Measurements from ENCODE around the gene GSX2.

The GSX2 gene

DNA sequence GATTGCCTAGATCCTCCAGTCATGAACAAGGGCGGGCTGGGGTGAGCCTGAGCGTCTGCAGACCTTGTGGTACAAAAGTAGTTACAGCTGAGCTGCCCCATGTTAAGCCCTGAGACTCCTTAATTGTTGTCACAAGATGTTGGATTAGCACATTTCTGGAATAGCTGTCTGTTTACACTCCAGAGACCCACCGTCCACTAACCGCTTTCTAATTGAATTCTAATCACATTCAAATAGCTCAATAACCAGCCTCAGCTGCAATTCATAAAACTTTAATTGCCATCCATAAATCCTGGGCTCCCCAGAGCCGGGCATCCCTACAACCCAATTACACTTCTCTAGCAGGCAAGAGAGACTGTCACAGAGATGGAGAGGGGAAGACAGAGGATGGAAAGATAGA is 1.6 kb upstream of the GSX2 start:
- H3K4me1 ChIP-seq (ENCODE audit: control insufficient read depth, insufficient read depth, low read length): no peaks in the 10 kb centered on the region
- ChIA-PET POLR2A (no interaction called here), CTCF (no interaction called here)
- no peaks in the 10 kb centered on the region for H3K9me3 ChIP-seq (ENCODE audit: control insufficient read depth, insufficient read depth, low read depth, low read length)
- no peaks in the 10 kb centered on the region for H3K36me3 ChIP-seq (ENCODE audit: control insufficient read depth in 2 of 2, insufficient read depth in 1 of 2, low read length in 2 of 2)
- no peak overlapping the region for H3K4me3 ChIP-seq (ENCODE audit: low read depth, low read length)
- TF ChIP-seq ZNF335 (tag by site-specific recombination; conservative IDR thresholded peaks at IDR 0.05): no peak
- TF ChIP-seq FEZF1 (tag by site-specific recombination; IDR thresholded peaks at IDR 0.05): 0 out of 2 replicates have a peak, but pooled peaks have one; percentile 6
- H3K27ac ChIP-seq (ENCODE audit: extremely low read depth, low read depth, low read length): no peak overlapping the region

DNA sequence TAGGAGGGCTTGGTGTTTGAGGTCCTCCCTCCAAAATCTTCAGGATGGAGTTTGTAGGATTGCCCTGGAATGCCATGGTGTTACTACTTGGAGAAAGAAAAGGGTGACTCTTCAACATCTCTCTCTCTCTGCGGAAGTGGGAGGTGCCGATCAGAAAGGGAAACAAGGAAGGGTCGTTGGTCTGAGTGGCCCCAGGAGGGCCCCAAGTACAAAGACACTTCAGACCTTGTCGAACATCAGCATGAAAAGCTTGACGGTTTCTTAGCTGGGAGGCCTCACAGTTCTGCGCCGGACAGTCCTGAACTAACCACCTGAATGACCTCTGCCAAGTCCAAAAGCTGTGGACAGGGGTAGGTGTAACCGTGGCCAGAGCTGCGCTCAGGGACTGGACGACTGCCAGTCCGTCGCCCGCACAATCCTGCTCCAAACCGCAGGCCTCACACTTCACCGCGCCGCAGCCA is 646 bp upstream of the GSX2 start:
- H3K9me3 ChIP-seq (ENCODE audit: control insufficient read depth, insufficient read depth, low read depth, low read length): no peaks in the 10 kb centered on the region
- POLR2A ChIA-PET: no interaction called here
- no peaks in the 10 kb centered on the region for H3K36me3 ChIP-seq (ENCODE audit: control insufficient read depth in 2 of 2, insufficient read depth in 1 of 2, low read length in 2 of 2)
- TF ChIP-seq, protein P1, sequence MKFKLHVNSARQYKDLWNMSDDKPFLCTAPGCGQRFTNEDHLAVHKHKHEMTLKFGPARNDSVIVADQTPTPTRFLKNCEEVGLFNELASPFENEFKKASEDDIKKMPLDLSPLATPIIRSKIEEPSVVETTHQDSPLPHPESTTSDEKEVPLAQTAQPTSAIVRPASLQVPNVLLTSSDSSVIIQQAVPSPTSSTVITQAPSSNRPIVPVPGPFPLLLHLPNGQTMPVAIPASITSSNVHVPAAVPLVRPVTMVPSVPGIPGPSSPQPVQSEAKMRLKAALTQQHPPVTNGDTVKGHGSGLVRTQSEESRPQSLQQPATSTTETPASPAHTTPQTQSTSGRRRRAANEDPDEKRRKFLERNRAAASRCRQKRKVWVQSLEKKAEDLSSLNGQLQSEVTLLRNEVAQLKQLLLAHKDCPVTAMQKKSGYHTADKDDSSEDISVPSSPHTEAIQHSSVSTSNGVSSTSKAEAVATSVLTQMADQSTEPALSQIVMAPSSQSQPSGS (tag by site-specific recombination; IDR thresholded peaks at IDR 0.05; ENCODE audit: low read depth): no peak
- TF ChIP-seq, protein P2, sequence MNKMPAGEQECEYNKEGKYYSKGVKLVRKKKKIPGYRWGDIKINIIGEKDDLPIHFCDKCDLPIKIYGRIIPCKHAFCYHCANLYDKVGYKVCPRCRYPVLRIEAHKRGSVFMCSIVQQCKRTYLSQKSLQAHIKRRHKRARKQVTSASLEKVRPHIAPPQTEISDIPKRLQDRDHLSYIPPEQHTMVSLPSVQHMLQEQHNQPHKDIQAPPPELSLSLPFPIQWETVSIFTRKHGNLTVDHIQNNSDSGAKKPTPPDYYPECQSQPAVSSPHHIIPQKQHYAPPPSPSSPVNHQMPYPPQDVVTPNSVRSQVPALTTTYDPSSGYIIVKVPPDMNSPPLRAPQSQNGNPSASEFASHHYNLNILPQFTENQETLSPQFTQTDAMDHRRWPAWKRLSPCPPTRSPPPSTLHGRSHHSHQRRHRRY (tag by site-specific recombination; IDR thresholded peaks at IDR 0.05): no peak
- no peak for TF ChIP-seq ZNF670 (tag by site-specific recombination; IDR thresholded peaks at IDR 0.05; ENCODE audit: low read depth)
- no peak for TF ChIP-seq ZNF701 (tag by site-specific recombination; IDR thresholded peaks at IDR 0.05)
- no peak for TF ChIP-seq ZNF561 (tag by site-specific recombination; IDR thresholded peaks at IDR 0.05; ENCODE audit: borderline replicate concordance)
- TF ChIP-seq ZNF600 (tag by site-specific recombination; IDR thresholded peaks at IDR 0.05): no peak
- TF ChIP-seq, protein P3, sequence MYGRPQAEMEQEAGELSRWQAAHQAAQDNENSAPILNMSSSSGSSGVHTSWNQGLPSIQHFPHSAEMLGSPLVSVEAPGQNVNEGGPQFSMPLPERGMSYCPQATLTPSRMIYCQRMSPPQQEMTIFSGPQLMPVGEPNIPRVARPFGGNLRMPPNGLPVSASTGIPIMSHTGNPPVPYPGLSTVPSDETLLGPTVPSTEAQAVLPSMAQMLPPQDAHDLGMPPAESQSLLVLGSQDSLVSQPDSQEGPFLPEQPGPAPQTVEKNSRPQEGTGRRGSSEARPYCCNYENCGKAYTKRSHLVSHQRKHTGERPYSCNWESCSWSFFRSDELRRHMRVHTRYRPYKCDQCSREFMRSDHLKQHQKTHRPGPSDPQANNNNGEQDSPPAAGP (tag by site-specific recombination; IDR thresholded peaks at IDR 0.05): no peak
- TF ChIP-seq SCRT2 (tag by site-specific recombination; IDR thresholded peaks at IDR 0.05): no peak
- TF ChIP-seq ZNF292 (tag by site-specific recombination; IDR thresholded peaks at IDR 0.05; ENCODE audit: borderline replicate concordance, low read depth): no peak
- TF ChIP-seq OVOL3 (tag by site-specific recombination; IDR thresholded peaks at IDR 0.05): no peak
- no peak for TF ChIP-seq TRIM28 (IDR thresholded peaks at IDR 0.05; ENCODE audit: borderline replicate concordance, low read length)
- no peak for TF ChIP-seq ZNF707 (tag by site-specific recombination; IDR thresholded peaks at IDR 0.05)
- TF ChIP-seq ZNF768 (tag by site-specific recombination; IDR thresholded peaks at IDR 0.05): no peak
- no peak for TF ChIP-seq GLI4 (tag by site-specific recombination; IDR thresholded peaks at IDR 0.05)
- TF ChIP-seq ZNF37A (tag by site-specific recombination; IDR thresholded peaks at IDR 0.05): no peak
- TF ChIP-seq, protein P4, sequence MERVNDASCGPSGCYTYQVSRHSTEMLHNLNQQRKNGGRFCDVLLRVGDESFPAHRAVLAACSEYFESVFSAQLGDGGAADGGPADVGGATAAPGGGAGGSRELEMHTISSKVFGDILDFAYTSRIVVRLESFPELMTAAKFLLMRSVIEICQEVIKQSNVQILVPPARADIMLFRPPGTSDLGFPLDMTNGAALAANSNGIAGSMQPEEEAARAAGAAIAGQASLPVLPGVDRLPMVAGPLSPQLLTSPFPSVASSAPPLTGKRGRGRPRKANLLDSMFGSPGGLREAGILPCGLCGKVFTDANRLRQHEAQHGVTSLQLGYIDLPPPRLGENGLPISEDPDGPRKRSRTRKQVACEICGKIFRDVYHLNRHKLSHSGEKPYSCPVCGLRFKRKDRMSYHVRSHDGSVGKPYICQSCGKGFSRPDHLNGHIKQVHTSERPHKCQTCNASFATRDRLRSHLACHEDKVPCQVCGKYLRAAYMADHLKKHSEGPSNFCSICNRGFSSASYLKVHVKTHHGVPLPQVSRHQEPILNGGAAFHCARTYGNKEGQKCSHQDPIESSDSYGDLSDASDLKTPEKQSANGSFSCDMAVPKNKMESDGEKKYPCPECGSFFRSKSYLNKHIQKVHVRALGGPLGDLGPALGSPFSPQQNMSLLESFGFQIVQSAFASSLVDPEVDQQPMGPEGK (tag by site-specific recombination; IDR thresholded peaks at IDR 0.05): no peak
- no peak overlapping the region for H3K27ac ChIP-seq (ENCODE audit: extremely low read depth, low read depth, low read length)
- CTCF ChIA-PET: interaction anchor here (0.6 to 0.9 kb wide), 4 partner anchors 118 to 1554 kb away, joined by 3 to 4 read pairs (median 4); no protein-coding TSS in a partner anchor
- H3K4me1 ChIP-seq (ENCODE audit: control insufficient read depth, insufficient read depth, low read length): no peaks in the 10 kb centered on the region
- no peak overlapping the region for H3K4me3 ChIP-seq (ENCODE audit: low read depth, low read length)

Measured in HEK293 (cell line).